PFSK-1 (cell line): Measurements from ENCODE around the gene ZFYVE27.

Experiments used
- FOXP2 ChIP-seq: optimal IDR thresholded peaks from 2 replicates; pipeline ENCODE3; 2011; ENCODE audit warnings: borderline replicate concordance, control low read depth, inconsistent platforms; ENCODE audit not compliant: insufficient read depth; ENCODE audit errors: extremely low read length, extremely low read depth
- POLR2AphosphoS5 ChIP-seq: IDR thresholded peaks from 2 replicates; pipeline ENCODE4 v1.6.1; 2012; ENCODE audit warnings: low read depth, mild to moderate bottlenecking, control low read depth, low read length, moderate library complexity
- SIN3A ChIP-seq: IDR thresholded peaks from 2 replicates; pipeline ENCODE4 v1.6.1; 2012; ENCODE audit warnings: mild to moderate bottlenecking, low read length, moderate library complexity, borderline replicate concordance; ENCODE audit not compliant: insufficient read depth
- TAF1 ChIP-seq: IDR thresholded peaks from 2 replicates; pipeline ENCODE4 v1.6.1; 2012; ENCODE audit warnings: low read length, control low read depth, borderline replicate concordance; ENCODE audit not compliant: insufficient read depth
- TF ChIP-seq, protein P1 (sequence below), 2 experiments: IDR thresholded peaks; 2 replicates each; pipeline versions ENCODE4 v1.6.1 to v1.8.0; 2011 to 2012; ENCODE audit warnings: low read depth in 2 of 2, low read length in 2 of 2, control low read depth in 1 of 2, inconsistent platforms in 1 of 2, mild to moderate bottlenecking in 1 of 2, moderate library complexity in 1 of 2; ENCODE audit not compliant: insufficient read depth in 1 of 2

The ZFYVE27 gene

GRCh38 chr10:97784200-97784810 is 47.4 kb downstream of the ZFYVE27 start:
- TF ChIP-seq TAF1 (no peak), FOXP2 (no peak), SIN3A (no peak), POLR2AphosphoS5 (no peak)
- TF ChIP-seq, protein P1, sequence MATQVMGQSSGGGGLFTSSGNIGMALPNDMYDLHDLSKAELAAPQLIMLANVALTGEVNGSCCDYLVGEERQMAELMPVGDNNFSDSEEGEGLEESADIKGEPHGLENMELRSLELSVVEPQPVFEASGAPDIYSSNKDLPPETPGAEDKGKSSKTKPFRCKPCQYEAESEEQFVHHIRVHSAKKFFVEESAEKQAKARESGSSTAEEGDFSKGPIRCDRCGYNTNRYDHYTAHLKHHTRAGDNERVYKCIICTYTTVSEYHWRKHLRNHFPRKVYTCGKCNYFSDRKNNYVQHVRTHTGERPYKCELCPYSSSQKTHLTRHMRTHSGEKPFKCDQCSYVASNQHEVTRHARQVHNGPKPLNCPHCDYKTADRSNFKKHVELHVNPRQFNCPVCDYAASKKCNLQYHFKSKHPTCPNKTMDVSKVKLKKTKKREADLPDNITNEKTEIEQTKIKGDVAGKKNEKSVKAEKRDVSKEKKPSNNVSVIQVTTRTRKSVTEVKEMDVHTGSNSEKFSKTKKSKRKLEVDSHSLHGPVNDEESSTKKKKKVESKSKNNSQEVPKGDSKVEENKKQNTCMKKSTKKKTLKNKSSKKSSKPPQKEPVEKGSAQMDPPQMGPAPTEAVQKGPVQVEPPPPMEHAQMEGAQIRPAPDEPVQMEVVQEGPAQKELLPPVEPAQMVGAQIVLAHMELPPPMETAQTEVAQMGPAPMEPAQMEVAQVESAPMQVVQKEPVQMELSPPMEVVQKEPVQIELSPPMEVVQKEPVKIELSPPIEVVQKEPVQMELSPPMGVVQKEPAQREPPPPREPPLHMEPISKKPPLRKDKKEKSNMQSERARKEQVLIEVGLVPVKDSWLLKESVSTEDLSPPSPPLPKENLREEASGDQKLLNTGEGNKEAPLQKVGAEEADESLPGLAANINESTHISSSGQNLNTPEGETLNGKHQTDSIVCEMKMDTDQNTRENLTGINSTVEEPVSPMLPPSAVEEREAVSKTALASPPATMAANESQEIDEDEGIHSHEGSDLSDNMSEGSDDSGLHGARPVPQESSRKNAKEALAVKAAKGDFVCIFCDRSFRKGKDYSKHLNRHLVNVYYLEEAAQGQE (IDR thresholded peaks at IDR 0.05; ENCODE audit: insufficient read depth in 1 of 2, low read depth in 2 of 2, low read length in 2 of 2): no peak

GRCh38 chr10:97785231-97785630 is 48.3 kb downstream of the ZFYVE27 start:
- TF ChIP-seq, protein P1 (IDR thresholded peaks at IDR 0.05; ENCODE audit: insufficient read depth in 1 of 2, low read depth in 2 of 2, low read length in 2 of 2): no peak
- TF ChIP-seq TAF1 (no peak), POLR2AphosphoS5 (no peak)

DNA sequence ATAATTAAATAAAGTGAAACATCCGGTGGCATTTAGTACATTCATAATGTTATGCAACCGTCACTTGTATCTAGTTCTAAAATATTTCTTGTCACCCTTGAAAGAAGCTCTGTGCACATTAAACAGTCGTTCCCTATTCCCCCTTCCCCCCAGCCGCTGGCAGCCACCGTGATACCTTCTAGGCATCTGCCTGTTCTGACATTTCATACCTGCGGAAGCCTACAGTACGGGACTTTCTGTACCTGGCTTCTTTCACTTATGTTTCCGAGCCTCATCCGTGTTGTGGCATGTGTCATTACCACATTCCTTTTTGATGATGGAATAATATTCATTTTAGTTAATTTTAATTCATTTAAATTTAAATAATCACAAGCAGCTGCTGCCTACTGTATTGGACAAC is 48.8 kb downstream of the ZFYVE27 start:
- TF ChIP-seq FOXP2 (no peak), TAF1 (no peak), SIN3A (no peak), POLR2AphosphoS5 (no peak)
- TF ChIP-seq, protein P1 (IDR thresholded peaks at IDR 0.05; ENCODE audit: insufficient read depth in 1 of 2, low read depth in 2 of 2, low read length in 2 of 2): no peak

DNA sequence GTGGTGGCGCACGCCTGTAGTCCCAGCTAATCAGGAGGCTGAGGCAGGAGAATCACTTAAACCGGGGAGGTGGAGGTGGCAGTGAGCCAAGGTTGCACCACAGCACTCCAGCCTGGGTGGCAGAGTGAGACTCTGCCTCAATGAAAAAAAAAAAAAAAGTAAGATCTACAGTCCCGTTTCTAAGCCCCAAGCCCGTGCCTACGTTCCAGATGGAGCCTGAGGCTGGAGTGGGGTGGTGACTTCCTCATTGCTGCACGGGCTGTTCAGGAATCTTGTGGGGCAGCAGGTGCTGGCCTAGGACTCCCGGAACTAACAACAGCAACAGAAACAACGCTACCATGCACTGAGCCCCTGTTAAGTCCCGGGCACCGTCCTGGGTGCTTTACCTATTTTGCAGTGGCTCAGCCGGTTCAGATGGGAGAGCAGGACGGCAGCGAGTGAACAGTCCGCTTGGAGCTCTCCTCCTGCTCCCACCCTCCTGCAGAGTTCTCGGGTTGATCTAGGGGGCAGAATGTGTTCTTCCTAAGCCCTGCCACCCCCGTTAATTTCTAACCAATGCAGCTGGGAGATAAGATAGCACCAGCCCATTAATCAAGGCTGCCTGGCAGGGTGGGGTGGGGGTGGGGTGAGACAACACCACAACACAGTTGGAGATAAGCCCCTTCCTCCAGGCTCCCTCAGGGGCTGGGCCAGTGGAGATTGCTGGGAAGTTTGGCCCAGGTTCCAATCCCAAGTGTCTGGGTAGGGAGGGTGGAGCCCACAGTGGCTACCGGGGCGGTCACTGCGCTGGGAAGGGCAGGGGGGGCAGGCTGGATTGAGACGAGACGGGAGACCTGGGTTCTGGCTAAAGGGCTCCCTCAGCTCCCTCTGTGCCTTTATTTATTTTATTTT is 51.9 kb downstream of the ZFYVE27 start:
- TF ChIP-seq, protein P1 (IDR thresholded peaks at IDR 0.05; ENCODE audit: insufficient read depth in 1 of 2, low read depth in 2 of 2, low read length in 2 of 2): no peak
- TF ChIP-seq SIN3A (no peak), FOXP2 (no peak), TAF1 (no peak), POLR2AphosphoS5 (no peak)
